Left ventricle myocardium superior (tissue), 1 donor: ENCODE data around the gene CCDC57. TPM values are rescaled to one million over a fixed set of nuclear protein-coding genes. Genes with fewer than 3 reads are reported as not detected.

Experiments
- ATAC-seq: fragments of 200-7000 bp; cut with Tn5 transposase; one replicate; pipeline ENCODE4 v1.9.1; 2020; ENCODE audit warnings: mild to moderate bottlenecking, moderate library complexity
- DNase-seq: peaks from one replicate; pipeline ENCODE4 v3.0.0-alpha.2; 2020
- intact Hi-C: fragments of 100-400 bp; cut with micrococcal nuclease; formaldehyde crosslinking; loops from one replicate; pipeline ENCODE4 v1.11.0; 2022
- total RNA-seq: library from RNA; stranded (reverse); fragmentation: NEBNext Ultra II Directional; extraction: Animal tissue kit (Norgen Biotek cat#: 25700); gene quantifications from one replicate; pipeline ENCODE4 v1.2.1, GENCODE V29; 2021
- donor health status: DM: no; HTN: yes; CAD: no; lungs with severe emphysema.

Gene CCDC57
- total RNA-seq, 1 donor from 2014 or later, result 8.1 TPM

GRCh38 chr17:82247856-82248671 lies 35.4 kb upstream of the CCDC57 start:
- ATAC-seq, result no peak
- peak; percentile 23 for DNase-seq
- intact Hi-C loops, result no loop called here

GRCh38 chr17:82247182-82247823 lies 34.7 kb upstream of the CCDC57 start:
- DNase-seq, result peak; percentile 47
- ATAC-seq, result no peak
- intact Hi-C loops, result no loop called here

- DNase-seq (peak; percentile 71), ATAC-seq (peak; percentile 17)
- intact Hi-C loops, result no loop called here
Measured at GRCh38 chr17:82246365-82247181, 33.9 kb upstream of the CCDC57 start.

GRCh38 chr17:82246040-82246364 lies 33.4 kb upstream of the CCDC57 start:
- DNase-seq, result peak; percentile 25
- intact Hi-C loops, result no loop called here
- no peak for ATAC-seq

GRCh38 chr17:82245134-82246039 lies 32.7 kb upstream of the CCDC57 start:
- intact Hi-C loops, result no loop called here
- DNase-seq (peak; percentile 30), ATAC-seq (no peak)

GRCh38 chr17:82244413-82245133 lies 31.9 kb upstream of the CCDC57 start:
- intact Hi-C loops, result no loop called here
- ATAC-seq (no peak), DNase-seq (peak; percentile 36)

GRCh38 chr17:82243648-82244412 lies 31.2 kb upstream of the CCDC57 start:
- DNase-seq (no peak), ATAC-seq (no peak)
- intact Hi-C loops, result no loop called here

GRCh38 chr17:82242977-82243647 lies 30.5 kb upstream of the CCDC57 start:
- intact Hi-C loops, result no loop called here
- peak; percentile 49 for ATAC-seq
- DNase-seq, result peak; percentile 89

- DNase-seq (peak; percentile 42), ATAC-seq (no peak)
- intact Hi-C loops, result no loop called here
Measured at GRCh38 chr17:82242698-82242976, 30.0 kb upstream of the CCDC57 start.

- intact Hi-C loops, result no loop called here
- ATAC-seq, result peak; percentile 61
- peak; percentile 75 for DNase-seq
Measured at GRCh38 chr17:82241926-82242697, 29.5 kb upstream of the CCDC57 start.

GRCh38 chr17:82241183-82241925 lies 28.7 kb upstream of the CCDC57 start:
- DNase-seq (peak; percentile 89), ATAC-seq (peak; percentile 51)
- intact Hi-C loops, result no loop called here

- DNase-seq (no peak), ATAC-seq (no peak)
- intact Hi-C loops, result no loop called here
Measured at GRCh38 chr17:82240506-82241182, 28.0 kb upstream of the CCDC57 start.

GRCh38 chr17:82239926-82240505 lies 27.4 kb upstream of the CCDC57 start:
- ATAC-seq, result no peak
- intact Hi-C loops, result no loop called here
- DNase-seq, result peak; percentile 54

- DNase-seq (peak; percentile 27), ATAC-seq (no peak)
- intact Hi-C loops, result no loop called here
Measured at GRCh38 chr17:82239401-82239925, 26.8 kb upstream of the CCDC57 start.
